ENCODE data around the gene MAPK8. TPM values are rescaled to one million over a fixed set of nuclear protein-coding genes. Genes with fewer than 3 reads are reported as not detected.

The MAPK8 gene
- total RNA-seq, 4 donors from 2014 or later: 35.3 to 61.9 (median 42.5) TPM

- no peaks in the 10 kb centered on the region for H3K27me3 ChIP-seq
- no peak overlapping the region for H3K4me3 ChIP-seq
- H3K9me3 ChIP-seq: no peaks in the 10 kb centered on the region
- H3K36me3 ChIP-seq: no peaks in the 10 kb centered on the region
- 37% methylated on average over 10 of the region's 13 CpGs for WGBS
- H3K4me1 ChIP-seq: peaks cover 20% of the 10 kb centered on the region
- no peak for TF ChIP-seq EP300 (IDR thresholded peaks at IDR 0.05)
- TF ChIP-seq CTCF (IDR thresholded peaks at IDR 0.05): no peak
- no peak for TF ChIP-seq POLR2A (IDR thresholded peaks at IDR 0.05)
- no peak for TF ChIP-seq POLR2AphosphoS5 (IDR thresholded peaks at IDR 0.05)
- DNase-seq (ENCODE audit: low spot score in 2 of 2): peak in 1 of 2 donors; percentile 72
- peak overlapping the region; percentile 66 for H3K27ac ChIP-seq
Measured at GRCh38 chr10:48287417-48288391, 18.8 kb upstream of the MAPK8 start.

DNA sequence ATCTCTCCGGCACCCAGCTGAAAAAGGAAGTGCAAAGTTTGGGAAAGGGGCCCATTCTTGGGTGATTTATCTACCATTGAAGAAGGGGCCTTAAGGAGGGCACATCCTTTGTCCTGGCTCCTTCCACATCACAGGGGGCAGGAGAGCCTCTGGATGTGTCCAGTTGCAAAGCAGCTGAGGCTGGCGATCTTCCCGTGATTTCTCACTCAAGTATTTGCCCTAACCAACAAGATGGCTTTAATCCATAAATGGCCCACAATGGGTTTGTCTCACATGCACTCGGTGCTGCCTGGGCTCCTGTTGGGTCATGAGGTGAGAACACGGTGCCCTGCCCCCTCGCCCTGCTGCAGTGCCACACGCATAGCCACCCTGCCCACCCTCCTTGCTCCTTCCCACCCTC lies 17.8 kb upstream of the MAPK8 start:
- Histone ChIP-seq H3K27ac (no peak overlapping the region), H3K4me1 (peaks cover 20% of the 10 kb centered on the region), H3K9me3 (no peaks in the 10 kb centered on the region), H3K4me3 (no peak overlapping the region), H3K36me3 (no peaks in the 10 kb centered on the region), H3K27me3 (no peaks in the 10 kb centered on the region)
- 89% methylated on average over 7 of the region's 7 CpGs for WGBS
- no peak for DNase-seq (ENCODE audit: low spot score in 2 of 2)
- TF ChIP-seq EP300 (IDR thresholded peaks at IDR 0.05): no peak
- TF ChIP-seq POLR2A (IDR thresholded peaks at IDR 0.05): no peak

DNA sequence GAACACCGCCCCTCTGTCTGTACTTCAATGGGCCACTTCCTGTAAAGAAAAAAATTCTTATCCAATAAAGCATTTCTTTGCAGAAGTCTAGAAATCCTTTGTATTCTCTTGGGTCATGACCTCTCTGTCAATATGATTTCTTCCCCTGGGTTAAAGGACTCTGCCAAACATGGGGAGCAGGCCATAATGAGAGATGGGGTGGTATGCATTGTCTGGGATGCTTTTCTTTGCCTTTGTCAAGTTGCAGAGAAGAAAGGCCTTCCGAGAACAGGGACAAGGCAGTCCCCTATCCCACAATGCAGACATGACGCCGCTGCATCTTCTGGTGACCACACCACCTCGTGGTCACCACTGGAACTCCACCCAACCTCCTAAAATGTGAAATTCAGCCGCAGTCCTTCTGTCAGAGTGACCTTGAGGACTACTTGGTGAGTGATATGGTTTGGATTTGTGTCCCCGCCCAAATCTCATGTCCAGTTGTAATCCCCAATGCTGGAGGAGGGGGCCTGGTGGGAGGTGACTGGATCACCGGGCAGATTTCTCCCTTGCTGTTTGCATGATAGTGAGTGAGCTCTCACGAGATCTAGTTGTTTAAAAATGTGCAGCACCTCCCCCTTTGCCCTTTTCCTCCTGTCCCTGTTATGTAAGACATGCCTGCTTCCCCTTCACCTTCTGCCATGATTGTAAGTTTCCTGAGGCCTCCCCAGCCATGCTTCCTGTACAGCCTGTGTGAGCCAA lies 16.8 kb upstream of the MAPK8 start:
- Histone ChIP-seq H3K4me3 (no peak overlapping the region), H3K4me1 (peaks cover 20% of the 10 kb centered on the region), H3K36me3 (no peaks in the 10 kb centered on the region), H3K27me3 (no peaks in the 10 kb centered on the region), H3K9me3 (no peaks in the 10 kb centered on the region), H3K27ac (no peak overlapping the region)
- TF ChIP-seq CTCF (IDR thresholded peaks at IDR 0.05) (peak; percentile 23 to 82), POLR2A (IDR thresholded peaks at IDR 0.05) (no peak)
- DNase-seq (ENCODE audit: low spot score in 2 of 2): no peak
- 27% methylated on average over 9 of the region's 9 CpGs for WGBS

DNA sequence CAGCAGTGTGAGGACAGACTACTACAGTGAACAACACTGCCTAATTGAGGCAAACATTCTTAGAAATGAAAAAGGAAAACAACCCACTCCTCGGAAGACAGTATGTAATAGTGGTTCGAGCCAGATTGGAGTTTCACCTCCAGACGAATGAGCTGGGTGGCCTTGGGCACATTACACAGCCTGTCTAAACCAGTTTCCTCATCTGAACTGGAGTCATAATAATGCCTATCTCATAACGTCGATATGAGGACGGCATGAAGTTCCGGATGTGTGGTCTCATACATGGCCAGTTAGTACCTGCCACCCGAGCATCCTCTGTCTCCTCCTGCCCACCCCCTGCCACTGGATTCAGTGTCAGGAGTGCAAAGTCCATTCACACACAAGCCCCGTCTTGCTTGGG lies 16.2 kb upstream of the MAPK8 start:
- H3K27ac ChIP-seq: no peak overlapping the region
- WGBS: 79% methylated on average over 9 of the region's 9 CpGs

GRCh38 chr10:48291190-48291589 lies 15.3 kb upstream of the MAPK8 start:
- Histone ChIP-seq H3K27ac (no peak overlapping the region), H3K36me3 (no peaks in the 10 kb centered on the region), H3K9me3 (no peaks in the 10 kb centered on the region), H3K4me1 (peaks cover 20% of the 10 kb centered on the region), H3K27me3 (no peaks in the 10 kb centered on the region), H3K4me3 (no peak overlapping the region)
- no peak for DNase-seq (ENCODE audit: low spot score in 2 of 2)
- TF ChIP-seq CTCF (IDR thresholded peaks at IDR 0.05): no peak
- TF ChIP-seq POLR2A (IDR thresholded peaks at IDR 0.05): no peak
- TF ChIP-seq EP300 (IDR thresholded peaks at IDR 0.05): no peak
- no peak for TF ChIP-seq POLR2AphosphoS5 (IDR thresholded peaks at IDR 0.05)
- 74% methylated on average over 3 of the region's 3 CpGs for WGBS

More for the DNA sequence above, 16.2 kb upstream of the MAPK8 start:
- Histone ChIP-seq H3K9me3 (no peaks in the 10 kb centered on the region), H3K4me3 (no peak overlapping the region), H3K27me3 (no peaks in the 10 kb centered on the region), H3K36me3 (no peaks in the 10 kb centered on the region), H3K4me1 (peaks cover 20% of the 10 kb centered on the region)
- DNase-seq (ENCODE audit: low spot score in 2 of 2): no peak
- TF ChIP-seq POLR2A (IDR thresholded peaks at IDR 0.05): no peak
- no peak for TF ChIP-seq POLR2AphosphoS5 (IDR thresholded peaks at IDR 0.05)
- no peak for TF ChIP-seq CTCF (IDR thresholded peaks at IDR 0.05)
- TF ChIP-seq EP300 (IDR thresholded peaks at IDR 0.05): no peak

Measured in suprapubic skin (tissue), 4 donors.